Measurements from ENCODE around the gene LRP2.

Gene LRP2

DNA sequence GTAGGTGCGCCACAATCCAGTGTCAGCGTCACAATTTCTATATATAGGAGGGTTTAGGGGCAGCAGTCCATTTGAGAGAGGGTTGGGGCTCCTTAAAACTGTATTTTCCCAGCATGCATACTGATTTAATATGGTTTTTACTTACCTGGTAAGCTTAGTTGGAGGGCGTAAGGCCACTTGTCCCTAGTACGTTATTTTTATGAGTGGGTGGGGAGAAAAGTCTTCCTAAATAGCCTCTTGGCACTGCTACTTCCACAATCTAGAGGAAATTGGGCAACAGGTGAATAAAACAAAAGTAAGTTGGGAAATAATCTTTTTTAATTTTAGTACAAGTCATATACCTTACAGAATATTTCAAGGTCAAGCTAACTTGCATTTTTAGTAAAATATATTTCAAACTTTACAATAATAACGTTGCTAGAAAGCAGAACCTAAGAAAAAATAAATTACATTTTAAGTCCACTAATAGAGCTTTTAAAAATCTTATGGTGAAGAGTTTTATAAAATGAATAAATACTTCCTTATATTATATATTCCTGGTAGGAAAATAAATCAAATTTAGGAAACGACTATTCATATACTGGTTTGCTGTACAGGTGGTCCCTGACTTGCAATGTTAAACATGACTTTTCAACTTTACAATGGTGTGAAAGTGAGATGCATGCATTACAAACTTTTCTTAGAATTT is 272.1 kb downstream of the LRP2 start:
- Histone ChIP-seq H3K4me1 (ENCODE audit: control insufficient read depth, insufficient read depth, low read length, poor library complexity, severe bottlenecking) (peaks cover under 1% of the 10 kb centered on the region), H3K27ac (ENCODE audit: low read depth, low read length, severe bottlenecking) (no peak overlapping the region), H3K9me3 (ENCODE audit: control insufficient read depth, low read length) (no peaks in the 10 kb centered on the region), H3K4me3 (ENCODE audit: extremely low read depth, insufficient read depth, low read length, poor library complexity, severe bottlenecking) (no peak overlapping the region), H3K36me3 (ENCODE audit: control insufficient read depth, insufficient read depth, low read length) (no peaks in the 10 kb centered on the region)
- 96% methylated on average over 4 of the region's 6 CpGs; no CpG with 5 or more reads in 1 of the 2 experiments for WGBS, 2 experiments (ENCODE audit: insufficient coverage in 2 of 2)

DNA sequence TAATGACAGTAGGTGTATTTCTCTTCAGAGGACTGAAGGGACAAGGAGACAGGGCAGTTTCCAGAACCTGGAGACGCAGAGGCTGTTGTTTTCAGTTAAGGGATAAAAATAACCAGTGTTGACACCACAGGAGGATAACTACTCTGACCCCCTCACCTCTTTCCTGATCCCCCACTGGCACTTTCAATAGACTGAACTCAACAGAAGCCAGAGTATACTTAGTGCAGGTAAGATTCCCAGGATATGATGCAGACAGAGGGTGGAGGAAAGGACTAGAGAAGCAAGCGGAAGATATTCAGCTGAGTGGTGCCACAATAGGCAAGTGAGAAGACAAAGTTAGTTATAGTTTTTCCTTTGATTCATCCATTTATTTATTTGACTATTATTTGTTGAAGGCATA is 273.2 kb downstream of the LRP2 start:
- Histone ChIP-seq H3K36me3 (ENCODE audit: control insufficient read depth, insufficient read depth, low read length) (no peaks in the 10 kb centered on the region), H3K4me1 (ENCODE audit: control insufficient read depth, insufficient read depth, low read length, poor library complexity, severe bottlenecking) (no peaks in the 10 kb centered on the region), H3K27ac (ENCODE audit: low read depth, low read length, severe bottlenecking) (no peak overlapping the region), H3K4me3 (ENCODE audit: extremely low read depth, insufficient read depth, low read length, poor library complexity, severe bottlenecking) (no peak overlapping the region), H3K9me3 (ENCODE audit: control insufficient read depth, low read length) (peaks cover 5% of the 10 kb centered on the region)
- WGBS, 2 experiments (ENCODE audit: insufficient coverage in 2 of 2): 100% methylated on average over 1 of the region's 2 CpGs; no CpG with 5 or more reads in 1 of the 2 experiments

GRCh38 chr2:169087757-169088379 is 274.5 kb downstream of the LRP2 start:
- WGBS, 2 experiments (ENCODE audit: insufficient coverage in 2 of 2): 81 to 90% methylated on average over 2 to 5 of the region's 6 CpGs
- Histone ChIP-seq H3K4me1 (ENCODE audit: control insufficient read depth, insufficient read depth, low read length, poor library complexity, severe bottlenecking) (no peaks in the 10 kb centered on the region), H3K4me3 (ENCODE audit: extremely low read depth, insufficient read depth, low read length, poor library complexity, severe bottlenecking) (no peak overlapping the region), H3K27ac (ENCODE audit: low read depth, low read length, severe bottlenecking) (no peak overlapping the region), H3K9me3 (ENCODE audit: control insufficient read depth, low read length) (peaks cover 5% of the 10 kb centered on the region), H3K36me3 (ENCODE audit: control insufficient read depth, insufficient read depth, low read length) (no peaks in the 10 kb centered on the region)

- no peaks in the 10 kb centered on the region for H3K4me1 ChIP-seq (ENCODE audit: control insufficient read depth, insufficient read depth, low read length, poor library complexity, severe bottlenecking)
- H3K27ac ChIP-seq (ENCODE audit: low read depth, low read length, severe bottlenecking): no peak overlapping the region
- peaks cover 5% of the 10 kb centered on the region for H3K9me3 ChIP-seq (ENCODE audit: control insufficient read depth, low read length)
- WGBS, 2 experiments (ENCODE audit: insufficient coverage in 2 of 2): 86 to 100% methylated on average over 1 of the region's 3 CpGs
- no peaks in the 10 kb centered on the region for H3K36me3 ChIP-seq (ENCODE audit: control insufficient read depth, insufficient read depth, low read length)
- H3K4me3 ChIP-seq (ENCODE audit: extremely low read depth, insufficient read depth, low read length, poor library complexity, severe bottlenecking): no peak overlapping the region
Observed at GRCh38 chr2:169086893-169087467, 275.4 kb downstream of the LRP2 start.

GRCh38 chr2:169082995-169083394 is 279.3 kb downstream of the LRP2 start:
- Histone ChIP-seq H3K27ac (ENCODE audit: low read depth, low read length, severe bottlenecking) (no peak overlapping the region), H3K4me1 (ENCODE audit: control insufficient read depth, insufficient read depth, low read length, poor library complexity, severe bottlenecking) (no peaks in the 10 kb centered on the region), H3K9me3 (ENCODE audit: control insufficient read depth, low read length) (peaks cover 5% of the 10 kb centered on the region), H3K36me3 (ENCODE audit: control insufficient read depth, insufficient read depth, low read length) (no peaks in the 10 kb centered on the region), H3K4me3 (ENCODE audit: extremely low read depth, insufficient read depth, low read length, poor library complexity, severe bottlenecking) (no peak overlapping the region)
- WGBS, 2 experiments (ENCODE audit: insufficient coverage in 2 of 2): 83 to 100% methylated on average over 1 to 2 of the region's 4 CpGs

DNA sequence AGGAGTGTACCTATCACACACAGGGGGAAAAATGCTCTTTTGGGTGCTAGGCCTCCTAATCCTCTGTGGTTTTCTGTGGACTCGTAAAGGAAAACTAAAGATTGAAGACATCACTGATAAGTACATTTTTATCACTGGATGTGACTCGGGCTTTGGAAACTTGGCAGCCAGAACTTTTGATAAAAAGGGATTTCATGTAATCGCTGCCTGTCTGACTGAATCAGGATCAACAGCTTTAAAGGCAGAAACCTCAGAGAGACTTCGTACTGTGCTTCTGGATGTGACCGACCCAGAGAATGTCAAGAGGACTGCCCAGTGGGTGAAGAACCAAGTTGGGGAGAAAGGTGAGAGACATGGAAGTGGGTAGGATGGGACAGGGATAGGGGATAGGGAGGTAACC is 280.8 kb downstream of the LRP2 start:
- 93 to 97% methylated on average over 4 to 5 of the region's 5 CpGs for WGBS, 2 experiments (ENCODE audit: insufficient coverage in 2 of 2)
- Histone ChIP-seq H3K9me3 (ENCODE audit: control insufficient read depth, low read length) (peaks cover 5% of the 10 kb centered on the region), H3K4me3 (ENCODE audit: extremely low read depth, insufficient read depth, low read length, poor library complexity, severe bottlenecking) (no peak overlapping the region), H3K36me3 (ENCODE audit: control insufficient read depth, insufficient read depth, low read length) (no peaks in the 10 kb centered on the region), H3K27ac (ENCODE audit: low read depth, low read length, severe bottlenecking) (no peak overlapping the region), H3K4me1 (ENCODE audit: control insufficient read depth, insufficient read depth, low read length, poor library complexity, severe bottlenecking) (no peaks in the 10 kb centered on the region)

DNA sequence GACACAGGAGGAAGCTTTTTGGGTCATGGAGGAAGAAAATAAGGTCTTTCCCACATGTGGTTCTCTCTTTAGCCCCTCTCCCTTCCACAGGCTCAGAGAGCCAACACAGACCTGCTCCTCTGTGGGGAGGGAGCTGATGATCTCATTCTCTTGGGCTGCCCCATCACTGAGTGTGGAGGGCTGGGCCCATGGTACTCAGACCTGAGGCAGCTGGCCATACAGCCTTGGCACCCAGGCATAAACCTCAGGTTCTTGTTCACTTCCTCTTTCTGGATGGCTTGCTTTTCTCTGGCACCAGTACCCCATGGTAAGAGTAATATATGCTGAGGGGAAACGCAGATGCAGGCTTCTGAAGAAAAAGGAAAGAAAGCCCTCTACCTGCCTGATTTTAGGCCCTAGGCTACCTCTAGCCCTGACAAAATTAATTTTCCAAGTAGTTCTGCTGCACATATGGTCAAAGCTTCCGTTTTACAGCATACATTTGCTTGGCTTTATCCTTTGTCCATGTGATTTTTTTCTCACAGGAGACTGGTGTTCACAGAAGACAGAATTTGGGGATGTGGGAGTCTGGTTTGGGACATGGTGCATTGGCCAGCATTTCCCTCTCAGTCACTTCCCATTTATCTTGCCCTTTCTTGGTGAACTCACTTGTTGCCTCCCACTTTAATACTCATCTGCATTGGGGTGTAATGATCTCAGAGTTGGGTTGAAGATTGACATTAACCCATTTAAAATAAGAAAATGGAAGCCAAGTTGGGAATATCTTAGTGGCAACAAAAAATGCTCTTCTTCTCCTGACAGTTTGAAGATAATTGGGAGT is 281.9 kb downstream of the LRP2 start:
- WGBS, 2 experiments (ENCODE audit: insufficient coverage in 2 of 2): 76% methylated on average over 2 of the region's 2 CpGs; no CpG with 5 or more reads in 1 of the 2 experiments
- no peak overlapping the region for H3K4me3 ChIP-seq (ENCODE audit: extremely low read depth, insufficient read depth, low read length, poor library complexity, severe bottlenecking)
- peaks cover 5% of the 10 kb centered on the region for H3K9me3 ChIP-seq (ENCODE audit: control insufficient read depth, low read length)
- no peaks in the 10 kb centered on the region for H3K36me3 ChIP-seq (ENCODE audit: control insufficient read depth, insufficient read depth, low read length)
- H3K4me1 ChIP-seq (ENCODE audit: control insufficient read depth, insufficient read depth, low read length, poor library complexity, severe bottlenecking): no peaks in the 10 kb centered on the region
- H3K27ac ChIP-seq (ENCODE audit: low read depth, low read length, severe bottlenecking): no peak overlapping the region

- Histone ChIP-seq H3K4me3 (ENCODE audit: extremely low read depth, insufficient read depth, low read length, poor library complexity, severe bottlenecking) (no peak overlapping the region), H3K9me3 (ENCODE audit: control insufficient read depth, low read length) (no peaks in the 10 kb centered on the region), H3K27ac (ENCODE audit: low read depth, low read length, severe bottlenecking) (no peak overlapping the region), H3K4me1 (ENCODE audit: control insufficient read depth, insufficient read depth, low read length, poor library complexity, severe bottlenecking) (no peaks in the 10 kb centered on the region), H3K36me3 (ENCODE audit: control insufficient read depth, insufficient read depth, low read length) (no peaks in the 10 kb centered on the region)
- WGBS, 2 experiments (ENCODE audit: insufficient coverage in 2 of 2): 82 to 83% methylated on average over 1 of the region's 2 CpGs
Observed at GRCh38 chr2:169077674-169078240, 284.6 kb downstream of the LRP2 start.
